LNCaP clone FGC (cell line): ENCODE measurements around the gene STKLD1.

Experiments
- DNase-seq: peaks from one replicate; pipeline ENCODE4 v3.0.0-alpha.2; 2011; ENCODE audit warnings: low read depth
- H3K4me3 ChIP-seq: 2 replicates; pipeline ENCODE4 v1.5.1; 2011; ENCODE audit warnings: mild to moderate bottlenecking, low read depth, low read length, control low read depth
- CTCF ChIP-seq: IDR thresholded peaks from 2 replicates; pipeline ENCODE4 v1.5.1; 2012; ENCODE audit warnings: mild to moderate bottlenecking; ENCODE audit not compliant: control insufficient read depth, insufficient read depth; ENCODE audit errors: extremely low read depth

Gene STKLD1

GRCh38 chr9:133415170-133415569, 39.0 kb downstream of the STKLD1 start:
- no peak for TF ChIP-seq CTCF
- H3K4me3 ChIP-seq: no peak overlapping the region
- DNase-seq: no peak

GRCh38 chr9:133417541-133418461, 41.6 kb downstream of the STKLD1 start, which contains the start of gene REXO4:
TSS of gene REXO4 (minus strand) at chr9:133418010. CDS start at chr9:133417844, 166 bp downstream.
- peak; percentile 64 for DNase-seq
- TF ChIP-seq CTCF: no peak
- peak within 1 kb of the TSS; percentile 99 for H3K4me3 ChIP-seq

- DNase-seq: no peak
- H3K4me3 ChIP-seq: peak overlapping the region; percentile 99; the same call in 1 of the 2 replicates
- no peak for TF ChIP-seq CTCF
These were observed 42.8 kb downstream of the STKLD1 start for GRCh38 chr9:133419005-133419404.

GRCh38 chr9:133420392-133420827, 44.2 kb downstream of the STKLD1 start:
- H3K4me3 ChIP-seq: no peak overlapping the region
- TF ChIP-seq CTCF: no peak
- no peak for DNase-seq

GRCh38 chr9:133421615-133422542, 45.7 kb downstream of the STKLD1 start, which contains the start of gene ADAMTS13:
TSS of gene ADAMTS13 (plus strand) at chr9:133422367. CDS start at chr9:133422444, 77 bp downstream.
- no peak for DNase-seq
- H3K4me3 ChIP-seq: no peak within 1 kb of the TSS
- no peak for TF ChIP-seq CTCF

GRCh38 chr9:133423216-133423615, 47.0 kb downstream of the STKLD1 start:
- TF ChIP-seq CTCF: no peak
- peak; percentile 62 for DNase-seq

More at GRCh38 chr9:133423216-133423615, 47.0 kb downstream of the STKLD1 start:
- no peak overlapping the region for H3K4me3 ChIP-seq
